SK-N-SH (cell line): Measurements from ENCODE around the gene RIMS1. TPM values are rescaled to one million over a fixed set of nuclear protein-coding genes. Genes with fewer than 3 reads are reported as not detected.
"Not testable (repeated sequence)": the region's sequence is repeated elsewhere in the genome, so short reads cannot be mapped to it uniquely, and the experiment has no call there.

ENCODE experiments used
- CTCF ChIA-PET: fragments of 300-600, 350-600 bp; formaldehyde crosslinking; extraction: SDS; loops from one replicate; lab custom pipeline; 2021; lab: Yijun Ruan, JAX
- POLR2A ChIA-PET: fragments of 350-600 bp; sonication (Branson Sonifier 250); formaldehyde crosslinking; extraction: SDS; loops from one replicate; lab custom pipeline; 2020; ENCODE audit warnings: antibody characterized with exemption, inconsistent platforms; lab: Yijun Ruan, JAX
- DNase-seq: peaks from one replicate; pipeline ENCODE4 v3.0.0; 2012
- H2AFZ ChIP-seq: fragments of 200-600 bp; sonication (generic); 2 replicates; pipeline ENCODE4 v1.8.1; 2016; ENCODE audit warnings: antibody characterized with exemption, mild to moderate bottlenecking, low read depth
- H3F3A ChIP-seq: fragments of 200-600 bp; sonication (generic); replicated peaks from 2 replicates; pipeline ENCODE3; 2016; ENCODE audit warnings: antibody characterized with exemption, mild to moderate bottlenecking; ENCODE audit not compliant: insufficient read depth
- H3K27ac ChIP-seq, 2 experiments: fragments of 200-500 bp in 1 of 2; fragments of 200-600 bp in 1 of 2; sonication (Bioruptor generic) in 1 of 2; sonication (generic), shearing (Covaris generic) in 1 of 2; 2 replicates each; pipeline versions ENCODE4 v1.5.1 to v1.6.1; 2014 to 2016; ENCODE audit warnings: low read depth in 2 of 2, inconsistent platforms in 1 of 2, low read length in 1 of 2, mild to moderate bottlenecking in 1 of 2, mixed read lengths in 1 of 2
- H3K27me3 ChIP-seq: fragments of 200-600 bp; sonication (generic), shearing (Covaris generic); 2 replicates; pipeline ENCODE4 v1.6.1; 2016; ENCODE audit warnings: mixed run types; ENCODE audit not compliant: insufficient read depth
- H3K36me3 ChIP-seq, 2 experiments: fragments of 200-500 bp in 1 of 2; fragments of 200-600 bp in 1 of 2; sonication (Bioruptor generic) in 1 of 2; sonication (generic) in 1 of 2; replicated peaks in 1 of 2; 2 replicates each; pipeline versions ENCODE3 to v1.5.1; 2014 to 2016; ENCODE audit warnings: low read length in 1 of 2, mild to moderate bottlenecking in 1 of 2; ENCODE audit not compliant: insufficient read depth in 2 of 2, control insufficient read depth in 1 of 2
- H3K4me1 ChIP-seq, 2 experiments: fragments of 200-500 bp in 1 of 2; fragments of 200-600 bp in 1 of 2; sonication (Bioruptor generic) in 1 of 2; sonication (generic), shearing (Covaris generic) in 1 of 2; 2 replicates each; pipeline versions ENCODE4 v1.5.1 to v1.6.1; 2014 to 2016; ENCODE audit warnings: low read depth in 1 of 2, low read length in 1 of 2, mixed run types in 1 of 2; ENCODE audit not compliant: insufficient read depth in 2 of 2, control insufficient read depth in 1 of 2
- H3K4me2 ChIP-seq: fragments of 200-600 bp; sonication (generic), shearing (Covaris generic); 2 replicates; pipeline ENCODE4 v1.6.1; 2017; ENCODE audit warnings: mixed run types
- H3K4me3 ChIP-seq, 2 experiments: fragments of 200-500 bp in 1 of 2; fragments of 200-600 bp in 1 of 2; sonication (Bioruptor generic) in 1 of 2; sonication (generic), shearing (Covaris generic) in 1 of 2; 2 replicates each; pipeline versions ENCODE4 v1.5.1 to v1.8.1; 2014 to 2016; ENCODE audit warnings: low read depth in 2 of 2, inconsistent platforms in 1 of 2, low read length in 1 of 2, mild to moderate bottlenecking in 1 of 2, mixed read lengths in 1 of 2, moderate library complexity in 1 of 2
- H3K79me2 ChIP-seq: fragments of 200-600 bp; sonication (generic); 2 replicates; pipeline ENCODE4 v1.8.1; 2017; ENCODE audit warnings: mild to moderate bottlenecking; ENCODE audit not compliant: insufficient read depth
- H3K9ac ChIP-seq: fragments of 200-600 bp; sonication (generic); 2 replicates; pipeline ENCODE4 v1.6.1; 2017; ENCODE audit warnings: mixed run types
- H3K9me2 ChIP-seq: fragments of 200-600 bp; sonication (generic); 2 replicates; pipeline ENCODE4 v1.6.1; 2017; ENCODE audit warnings: mixed run types
- H3K9me3 ChIP-seq: fragments of 200-600 bp; sonication (generic); 2 replicates; pipeline ENCODE4 v1.6.1; 2017; ENCODE audit warnings: mixed run types, mild to moderate bottlenecking, moderate library complexity
- H4K20me1 ChIP-seq: fragments of 200-600 bp; sonication (generic); 2 replicates; pipeline ENCODE4 v1.6.1; 2017; ENCODE audit warnings: mild to moderate bottlenecking, mixed run types; ENCODE audit not compliant: insufficient read depth
- GABPA ChIP-seq: IDR thresholded peaks from 2 replicates; pipeline ENCODE4 v1.4.0; 2012; ENCODE audit warnings: low read depth, mild to moderate bottlenecking
- RAD21 ChIP-seq: IDR thresholded peaks from 2 replicates; pipeline ENCODE4 v1.6.1; 2012; ENCODE audit warnings: mild to moderate bottlenecking, low read length
- REST ChIP-seq: IDR thresholded peaks from 2 replicates; pipeline ENCODE4 v1.6.1; 2012; ENCODE audit warnings: mild to moderate bottlenecking, low read depth, low read length, moderate library complexity
- SMC3 ChIP-seq: IDR thresholded peaks from 2 replicates; pipeline ENCODE4 v1.6.1; 2012; ENCODE audit warnings: low read depth, low read length, improper control_type of control experiment
- WGBS: methylation state at CpG from one replicate; pipeline ENCODE4 v1.1.6; 2017; ENCODE audit warnings: low lambda C conversion rate; 5-methylcytosine and 5-hydroxymethylcytosine counted together
- polyA plus RNA-seq, 3 experiments: library from polyadenylated mRNA; depleted of rRNA; stranded (reverse); fragments of >200 nt; gene quantifications; 2 replicates each; pipeline ENCODE4 v1.2.3, GENCODE V29; 2012
- TF ChIP-seq, protein P1 (sequence below): fragments of 150-350 bp; IDR thresholded peaks from 2 replicates; pipeline ENCODE4 v1.6.1; 2016; ENCODE audit warnings: mild to moderate bottlenecking, low read depth, low read length
- TF ChIP-seq, protein P2 (sequence below): fragments of 150-350 bp; IDR thresholded peaks from 2 replicates; pipeline ENCODE4 v1.6.1; 2017; ENCODE audit warnings: antibody characterized with exemption, low read length, low read depth, borderline replicate concordance

RIMS1 gene
- polyA plus RNA-seq, 1 of the 3 experiments (the other 2 are of a cell fraction) = 0.20 TPM

GRCh38 chr6:72328775-72329174 lies 442.4 kb downstream of the RIMS1 start:
- Histone ChIP-seq H4K20me1 (no peaks in the 10 kb centered on the region), H3K27me3 (no peaks in the 10 kb centered on the region), H2AFZ (no peak overlapping the region), H3K9me3 (no peaks in the 10 kb centered on the region), H3K9me2 (no peaks in the 10 kb centered on the region), H3K79me2 (no peaks in the 10 kb centered on the region), H3K27ac (no peak overlapping the region), H3K9ac (no peak overlapping the region), H3K36me3 (no peaks in the 10 kb centered on the region), H3F3A (no peaks in the 10 kb centered on the region), H3K4me3 (no peak overlapping the region), H3K4me1 (no peaks in the 10 kb centered on the region), H3K4me2 (no peak overlapping the region)
- no peak for TF ChIP-seq SMC3
- TF ChIP-seq, protein P1, sequence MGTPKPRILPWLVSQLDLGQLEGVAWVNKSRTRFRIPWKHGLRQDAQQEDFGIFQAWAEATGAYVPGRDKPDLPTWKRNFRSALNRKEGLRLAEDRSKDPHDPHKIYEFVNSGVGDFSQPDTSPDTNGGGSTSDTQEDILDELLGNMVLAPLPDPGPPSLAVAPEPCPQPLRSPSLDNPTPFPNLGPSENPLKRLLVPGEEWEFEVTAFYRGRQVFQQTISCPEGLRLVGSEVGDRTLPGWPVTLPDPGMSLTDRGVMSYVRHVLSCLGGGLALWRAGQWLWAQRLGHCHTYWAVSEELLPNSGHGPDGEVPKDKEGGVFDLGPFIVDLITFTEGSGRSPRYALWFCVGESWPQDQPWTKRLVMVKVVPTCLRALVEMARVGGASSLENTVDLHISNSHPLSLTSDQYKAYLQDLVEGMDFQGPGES = no peak
- TF ChIP-seq, protein P2, sequence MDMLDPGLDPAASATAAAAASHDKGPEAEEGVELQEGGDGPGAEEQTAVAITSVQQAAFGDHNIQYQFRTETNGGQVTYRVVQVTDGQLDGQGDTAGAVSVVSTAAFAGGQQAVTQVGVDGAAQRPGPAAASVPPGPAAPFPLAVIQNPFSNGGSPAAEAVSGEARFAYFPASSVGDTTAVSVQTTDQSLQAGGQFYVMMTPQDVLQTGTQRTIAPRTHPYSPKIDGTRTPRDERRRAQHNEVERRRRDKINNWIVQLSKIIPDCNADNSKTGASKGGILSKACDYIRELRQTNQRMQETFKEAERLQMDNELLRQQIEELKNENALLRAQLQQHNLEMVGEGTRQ = no peak
- TF ChIP-seq RAD21 = no peak
- TF ChIP-seq REST = no peak
- TF ChIP-seq GABPA = no peak
- DNase-seq = no peak
- POLR2A ChIA-PET = no interaction called here
- CTCF ChIA-PET = interaction anchor here (1.3 kb wide), 1 partner anchor 13 kb away, joined by 4 read pairs; no protein-coding TSS in a partner anchor
- WGBS = 86% methylated on average over 1 of the region's 1 CpG

DNA sequence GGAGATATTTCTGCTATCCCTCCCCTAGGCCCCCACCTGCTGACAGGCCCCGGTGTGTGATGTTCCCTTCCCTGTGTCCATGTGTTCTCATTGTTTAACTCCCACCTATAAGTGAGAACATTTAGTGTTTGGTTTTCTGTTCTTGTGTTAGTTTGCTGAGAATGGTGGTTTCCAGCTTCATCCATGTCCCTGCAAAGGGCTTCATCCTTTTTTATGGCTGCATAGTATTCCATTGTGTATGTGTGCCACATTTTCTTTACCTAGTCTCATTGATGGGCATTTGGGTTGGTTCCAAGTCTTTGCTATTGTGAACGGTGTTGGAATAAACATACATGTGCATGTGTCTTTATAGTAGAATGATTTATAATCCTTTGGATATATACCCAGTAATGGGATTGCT lies 448.9 kb downstream of the RIMS1 start:
- H3K79me2 ChIP-seq, POLR2A ChIA-PET, H4K20me1 ChIP-seq, H3K27me3 ChIP-seq, H3K27ac ChIP-seq, CTCF ChIA-PET, H3K9me3 ChIP-seq, H3K9me2 ChIP-seq, H3K9ac ChIP-seq, DNase-seq, H3F3A ChIP-seq, H3K4me2 ChIP-seq, H3K36me3 ChIP-seq, H2AFZ ChIP-seq, H3K4me1 ChIP-seq, H3K4me3 ChIP-seq: not testable (repeated sequence)
- 64% methylated on average over 2 of the region's 2 CpGs for WGBS
